ENCODE measurements around the gene DNMT3A. TPM values are rescaled to one million over a fixed set of nuclear protein-coding genes. Genes with fewer than 3 reads are reported as not detected.

DNMT3A gene
- total RNA-seq, 1 experiment from 2014 or later, result 215 TPM

DNA sequence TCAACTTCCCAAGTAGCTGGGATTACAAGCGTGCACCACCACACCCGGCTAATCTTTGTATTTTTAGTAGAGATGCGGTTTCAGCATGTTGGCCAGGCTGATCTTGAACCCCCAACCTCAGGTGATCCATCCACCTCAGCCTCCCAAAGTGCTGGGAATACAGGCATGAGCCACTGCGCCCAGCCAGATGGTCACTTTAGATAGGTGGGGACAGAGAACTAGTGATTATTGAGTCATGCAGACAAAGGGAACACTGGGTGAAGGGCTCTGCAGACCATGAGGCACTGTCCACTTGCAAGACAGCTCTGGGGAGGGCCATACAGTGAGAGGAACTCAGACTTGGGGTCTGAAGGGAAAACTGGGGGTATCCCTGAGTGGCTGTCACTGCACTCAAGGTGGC lies 114.9 kb downstream of the DNMT3A start:
- no peaks in the 10 kb centered on the region for H4K20me1 ChIP-seq (ENCODE audit: control insufficient read depth, insufficient read depth, insufficient read length)
- H2BK20ac ChIP-seq (ENCODE audit: low read depth, low read length, poor library complexity, severe bottlenecking), result no peak overlapping the region
- no peak overlapping the region for H2AFZ ChIP-seq (ENCODE audit: low read length)
- H3K4ac ChIP-seq (ENCODE audit: low read depth, low read length), result no peak overlapping the region
- H3K9me3 ChIP-seq (ENCODE audit: control insufficient read depth, low read depth, low read length), result no peaks in the 10 kb centered on the region
- no peak overlapping the region for H3K4me2 ChIP-seq (ENCODE audit: insufficient read depth, insufficient read length, low read length)
- no peaks in the 10 kb centered on the region for H3K27me3 ChIP-seq (ENCODE audit: insufficient read depth, low read length)
- H3K4me3 Mint-ChIP-seq, result no peak overlapping the region
- DNase-seq, result no peak
- no peak overlapping the region for H3K14ac ChIP-seq (ENCODE audit: insufficient read depth, low read length)
- no peak overlapping the region for H2BK120ac ChIP-seq (ENCODE audit: low read depth, low read length, poor library complexity, severe bottlenecking)
- no peaks in the 10 kb centered on the region; the same call in 1 of the 2 replicates for H3K79me2 ChIP-seq (ENCODE audit: insufficient read depth, low read length)
- no peaks in the 10 kb centered on the region for H3K23me2 ChIP-seq (ENCODE audit: insufficient read length, low read depth, low read length, poor library complexity, severe bottlenecking)
- no peak overlapping the region for H4K5ac ChIP-seq (ENCODE audit: insufficient read length, low read depth, low read length)
- no peak overlapping the region for H2BK12ac ChIP-seq (ENCODE audit: insufficient read length, low read depth, low read length)
- H4K91ac ChIP-seq (ENCODE audit: insufficient read length, low read depth, low read length), result no peak overlapping the region
- H3K4me1 Mint-ChIP-seq, result peaks cover 30 to 37% of the 10 kb centered on the region in 2 experiments
- H2BK5ac ChIP-seq (ENCODE audit: insufficient read length, low read length), result no peak overlapping the region
- peaks cover 3% of the 10 kb centered on the region; the same call in 1 of the 2 replicates for H3K4me1 ChIP-seq (ENCODE audit: insufficient read depth, low read length)
- no peak overlapping the region for H3K18ac ChIP-seq (ENCODE audit: insufficient read length, low read depth, low read length)
- no peak overlapping the region for H2AK5ac ChIP-seq (ENCODE audit: insufficient read length, low read length)
- H3K27me3 Mint-ChIP-seq (ENCODE audit: low read depth), result peaks cover 3% of the 10 kb centered on the region; the same call in 1 of the 2 replicates
- no peak overlapping the region for H3K56ac ChIP-seq (ENCODE audit: insufficient read length, low read depth, low read length)
- H3K23ac ChIP-seq (ENCODE audit: insufficient read length, low read depth, low read length), result no peak overlapping the region
- H3K27ac ChIP-seq (ENCODE audit: insufficient read length, low read depth, low read length), result no peak overlapping the region
- no peaks in the 10 kb centered on the region; a peak in 1 of 5 replicates for H3K9me3 Mint-ChIP-seq
- no CpG with 5 or more reads among the region's 4 CpGs for WGBS (ENCODE audit: extremely low coverage, insufficient read length, low lambda C conversion rate)
- no peak overlapping the region for H3K27ac Mint-ChIP-seq
- TF ChIP-seq CTCF (conservative IDR thresholded peaks at IDR 0.05), result no peak
- H3K79me1 ChIP-seq (ENCODE audit: insufficient read depth, low read depth, low read length, poor library complexity, severe bottlenecking), result no peaks in the 10 kb centered on the region
- H2BK15ac ChIP-seq (ENCODE audit: low read depth, low read length), result no peak overlapping the region
- H3K36me3 Mint-ChIP-seq (ENCODE audit: insufficient read depth in 1 of 3, low read depth in 3 of 3), result peaks cover 0 to 12% (median 3%) of the 10 kb centered on the region in 3 experiments; a peak in 3 of 7 replicates
- H3T11ph ChIP-seq (ENCODE audit: low read length), result no peak overlapping the region
- H4K8ac ChIP-seq (replicated peaks; ENCODE audit: insufficient read length, low read depth, low read length), result no peak overlapping the region
- H3K9ac ChIP-seq (ENCODE audit: extremely low read depth, insufficient read length, low read length), result no peak overlapping the region

Measured in H9 (cell line).